SU-DHL-6 (cell line): ENCODE data around the gene GOLGB1.

Source experiments
- EZH2phosphoT487 ChIP-seq: fragments of 200-600 bp; sonication (generic), shearing (Covaris generic); conservative IDR thresholded peaks from 2 replicates; pipeline ENCODE4 v1.6.1; 2018; ENCODE audit warnings: mild to moderate bottlenecking, antibody characterized with exemption, low read length, moderate library complexity, mixed read lengths
- TF ChIP-seq, protein P1 (sequence below): fragments of 200-600 bp; sonication (generic); IDR thresholded peaks from one replicate; pipeline ENCODE4 v1.5.1; 2017; ENCODE audit warnings: antibody characterized with exemption, mild to moderate bottlenecking, low read length, moderate library complexity; ENCODE audit not compliant: insufficient read depth, poor library complexity, severe bottlenecking

DNA sequence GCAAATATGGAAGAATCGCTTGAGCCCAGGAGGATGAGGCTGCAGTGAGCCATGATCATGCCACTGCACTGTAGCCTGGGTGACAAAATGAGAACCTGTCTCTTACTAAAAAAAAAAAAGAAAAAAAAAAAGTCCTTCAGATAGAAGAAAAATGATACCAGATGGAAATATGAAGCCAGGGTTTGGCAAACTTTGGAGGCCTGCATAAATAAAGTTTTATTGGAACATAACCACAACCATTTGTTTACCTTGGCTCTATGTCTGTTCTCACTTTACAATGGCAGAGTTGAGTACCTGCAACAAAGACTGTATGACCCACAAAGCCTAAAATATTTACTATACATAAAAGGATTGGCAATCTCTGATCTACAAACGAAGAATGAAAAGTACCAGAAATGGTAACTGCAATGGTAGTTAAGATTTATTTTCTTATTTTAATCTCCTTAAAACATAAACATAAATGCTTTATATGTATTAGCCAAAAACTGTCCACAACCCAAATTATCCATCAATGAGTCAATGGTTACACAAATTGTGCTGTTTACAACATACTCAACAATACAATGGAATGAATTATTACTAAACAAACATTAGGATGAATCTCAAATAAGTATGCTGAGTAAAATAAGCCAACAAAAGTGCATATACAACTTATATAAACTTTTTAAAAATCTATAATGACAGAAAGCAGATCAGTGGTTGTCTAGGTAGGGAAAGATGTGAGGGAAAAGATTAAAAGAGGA lies 41.8 kb downstream of the GOLGB1 start:
- TF ChIP-seq, protein P1, sequence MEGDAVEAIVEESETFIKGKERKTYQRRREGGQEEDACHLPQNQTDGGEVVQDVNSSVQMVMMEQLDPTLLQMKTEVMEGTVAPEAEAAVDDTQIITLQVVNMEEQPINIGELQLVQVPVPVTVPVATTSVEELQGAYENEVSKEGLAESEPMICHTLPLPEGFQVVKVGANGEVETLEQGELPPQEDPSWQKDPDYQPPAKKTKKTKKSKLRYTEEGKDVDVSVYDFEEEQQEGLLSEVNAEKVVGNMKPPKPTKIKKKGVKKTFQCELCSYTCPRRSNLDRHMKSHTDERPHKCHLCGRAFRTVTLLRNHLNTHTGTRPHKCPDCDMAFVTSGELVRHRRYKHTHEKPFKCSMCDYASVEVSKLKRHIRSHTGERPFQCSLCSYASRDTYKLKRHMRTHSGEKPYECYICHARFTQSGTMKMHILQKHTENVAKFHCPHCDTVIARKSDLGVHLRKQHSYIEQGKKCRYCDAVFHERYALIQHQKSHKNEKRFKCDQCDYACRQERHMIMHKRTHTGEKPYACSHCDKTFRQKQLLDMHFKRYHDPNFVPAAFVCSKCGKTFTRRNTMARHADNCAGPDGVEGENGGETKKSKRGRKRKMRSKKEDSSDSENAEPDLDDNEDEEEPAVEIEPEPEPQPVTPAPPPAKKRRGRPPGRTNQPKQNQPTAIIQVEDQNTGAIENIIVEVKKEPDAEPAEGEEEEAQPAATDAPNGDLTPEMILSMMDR = no peak
- no peak for TF ChIP-seq EZH2phosphoT487
